Osteocyte (in vitro differentiated cells): ENCODE measurements around the gene G0S2. TPM values are rescaled to one million over a fixed set of nuclear protein-coding genes. Genes with fewer than 3 reads are reported as not detected.

Experiments used
- DNase-seq: peaks from one replicate; pipeline ENCODE4 v3.0.0; 2021; ENCODE audit warnings: mixed read lengths; ENCODE audit not compliant: unreplicated experiment; ENCODE audit errors: extremely low spot score
- H3K27ac Mint-ChIP-seq: one replicate; pipeline ENCODE4 v1.8.0; 2021; ENCODE audit warnings: mild to moderate bottlenecking, mixed read lengths; ENCODE audit not compliant: unreplicated experiment
- H3K27me3 Mint-ChIP-seq: one replicate; pipeline ENCODE4 v1.8.0; 2021; ENCODE audit warnings: mixed read lengths; ENCODE audit not compliant: unreplicated experiment
- H3K36me3 Mint-ChIP-seq: one replicate; pipeline ENCODE4 v1.8.0; 2021; ENCODE audit warnings: mixed read lengths; ENCODE audit not compliant: unreplicated experiment
- H3K4me1 Mint-ChIP-seq: one replicate; pipeline ENCODE4 v1.8.0; 2021; ENCODE audit warnings: mixed read lengths; ENCODE audit not compliant: unreplicated experiment
- H3K4me3 Mint-ChIP-seq: one replicate; pipeline ENCODE4 v1.8.0; 2021; ENCODE audit warnings: mild to moderate bottlenecking, moderate library complexity, mixed read lengths; ENCODE audit not compliant: unreplicated experiment
- H3K9me3 Mint-ChIP-seq: one replicate; pipeline ENCODE4 v1.8.0; 2021; ENCODE audit warnings: mixed read lengths; ENCODE audit not compliant: unreplicated experiment
- CTCF ChIP-seq: fragments of 200-600 bp; sonication (generic); IDR thresholded peaks from 2 replicates; pipeline ENCODE4 v1.5.0; 2021; ENCODE audit warnings: antibody characterized with exemption, mild to moderate bottlenecking, moderate library complexity
- total RNA-seq: library from RNA; stranded (reverse); gene quantifications from 2 replicates; pipeline ENCODE4 v1.2.1, GENCODE V29; 2021

Gene G0S2
- total RNA-seq, 1 donor from 2014 or later = 0.40 TPM

DNA sequence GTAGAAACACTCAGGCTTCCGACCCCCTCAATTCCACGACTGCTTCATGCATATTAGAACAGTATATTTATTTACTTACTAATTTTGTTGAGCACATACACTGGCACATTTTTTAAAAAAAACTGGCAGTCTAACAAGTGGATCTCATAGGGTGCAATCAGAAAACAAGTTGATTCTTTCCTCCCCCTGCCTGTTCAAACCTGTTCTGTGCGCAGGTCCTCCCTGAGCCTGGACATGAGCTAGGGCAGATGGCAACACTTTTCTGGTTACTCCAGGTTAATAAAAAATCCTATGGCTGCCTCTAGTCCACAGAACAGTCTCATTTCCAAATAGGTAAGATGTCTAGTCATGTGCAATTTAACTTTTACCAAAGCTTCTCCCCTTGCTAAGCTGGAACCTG lies 48.1 kb downstream of the G0S2 start:
- H3K4me1 Mint-ChIP-seq = no peaks in the 10 kb centered on the region
- peaks cover 32% of the 10 kb centered on the region for H3K27me3 Mint-ChIP-seq
- no peaks in the 10 kb centered on the region for H3K9me3 Mint-ChIP-seq
- no peak for DNase-seq
- H3K36me3 Mint-ChIP-seq = no peaks in the 10 kb centered on the region
- no peak overlapping the region for H3K27ac Mint-ChIP-seq
- TF ChIP-seq CTCF = no peak
- H3K4me3 Mint-ChIP-seq = no peak overlapping the region

- Mint-ChIP-seq H3K4me3 (no peak overlapping the region), H3K27ac (no peak overlapping the region), H3K4me1 (no peaks in the 10 kb centered on the region), H3K27me3 (peaks cover 37% of the 10 kb centered on the region), H3K9me3 (no peaks in the 10 kb centered on the region), H3K36me3 (no peaks in the 10 kb centered on the region)
- no peak for TF ChIP-seq CTCF
- no peak for DNase-seq
These were observed 48.8 kb downstream of the G0S2 start for GRCh38 chr1:209723756-209724693.

Other genes with a start within 250 kb of the G0S2 start
- gene CAMK1G, start 91.7 kb upstream of the G0S2 start, total RNA-seq = not detected in 2 replicates
- gene LAMB3, start 23.0 kb upstream of the G0S2 start, total RNA-seq = 2.6 and 4.1 TPM in 2 replicates
- not detected in 2 replicates for gene HSD11B1, start 29.4 kb downstream of the G0S2 start, total RNA-seq
- gene TRAF3IP3, start 80.6 kb downstream of the G0S2 start, total RNA-seq = not detected in 2 replicates
- 1.6 TPM in 2 replicates for gene C1orf74, start 109.1 kb downstream of the G0S2 start, total RNA-seq
- gene IRF6, start 130.7 kb downstream of the G0S2 start, total RNA-seq = 0.13 TPM in 1 of 2 replicates, not detected in the other
- 7.1 and 7.3 TPM in 2 replicates for gene UTP25, start 152.6 kb downstream of the G0S2 start, total RNA-seq